OCI-LY3 (cell line): ENCODE data around the gene MYPN.

ENCODE experiments used
- CTCF ChIP-seq: fragments of 200-600, 300-600 bp; sonication (generic); IDR thresholded peaks from 2 replicates; pipeline ENCODE4 v1.5.1; 2014; ENCODE audit warnings: antibody characterized with exemption, low read length, low read depth
- EZH2phosphoT487 ChIP-seq: fragments of 200-600 bp; shearing (Covaris generic); IDR thresholded peaks from 2 replicates; pipeline ENCODE4 v1.6.1; 2018; ENCODE audit warnings: antibody characterized with exemption, mixed run types, low read depth

GRCh38 chr10:68074775-68075549 lies 34.3 kb upstream of the MYPN start, which contains the start of gene HERC4:
- no peak for TF ChIP-seq CTCF
- TF ChIP-seq EZH2phosphoT487: no peak
